Lung (tissue), 12 donors: ENCODE measurements around the gene RSPH9. TPM values are rescaled to one million over a fixed set of nuclear protein-coding genes. Genes with fewer than 3 reads are reported as not detected.

Experiments used
- ATAC-seq: fragments of 200-7000 bp; cut with Tn5 transposase; one replicate; pipeline ENCODE4 v1.9.1; 2020; ENCODE audit warnings: moderate number of reproducible peaks; ENCODE audit not compliant: insufficient read depth, low FRiP score
- DNase-seq, 3 donors: peaks; one replicate each; pipeline ENCODE4 v3.0.0-alpha.2; 2013 to 2017
- H3K27ac ChIP-seq, 2 donors: one replicate each; pipeline ENCODE4 v1.5.1; 2013; ENCODE audit warnings: mild to moderate bottlenecking in 2 of 2, moderate library complexity in 2 of 2, control low read depth in 1 of 2, inconsistent platforms in 1 of 2, low read depth in 1 of 2, low read length in 1 of 2
- H3K27me3 ChIP-seq, 3 donors: one replicate each; pipeline ENCODE4 v1.5.1; 2013; ENCODE audit warnings: low read length in 2 of 3; ENCODE audit not compliant: control insufficient read depth in 3 of 3, insufficient read depth in 3 of 3
- H3K36me3 ChIP-seq, 4 donors: one replicate each; pipeline ENCODE4 v1.5.1; 2013; ENCODE audit warnings: low read length in 4 of 4, mild to moderate bottlenecking in 1 of 4, moderate library complexity in 1 of 4; ENCODE audit not compliant: control insufficient read depth in 4 of 4, insufficient read depth in 4 of 4
- H3K4me1 ChIP-seq, 5 donors: one replicate each; pipeline ENCODE4 v1.5.1; 2013; ENCODE audit warnings: low read length in 5 of 5, mild to moderate bottlenecking in 2 of 5, moderate library complexity in 1 of 5; ENCODE audit not compliant: control insufficient read depth in 5 of 5, insufficient read depth in 5 of 5
- H3K4me3 ChIP-seq: one replicate; pipeline ENCODE4 v1.5.1; 2013; ENCODE audit warnings: mild to moderate bottlenecking, control low read depth, moderate library complexity
- H3K9ac ChIP-seq, 2 donors: one replicate each; pipeline ENCODE4 v1.5.1; 2013; ENCODE audit warnings: low read length in 2 of 2, control low read depth in 1 of 2; ENCODE audit not compliant: insufficient read depth in 1 of 2
- H3K9me3 ChIP-seq, 4 donors: one replicate each; pipeline ENCODE4 v1.5.1; 2013; ENCODE audit warnings: low read length in 3 of 4, mild to moderate bottlenecking in 1 of 4, moderate library complexity in 1 of 4; ENCODE audit not compliant: control insufficient read depth in 4 of 4, insufficient read depth in 3 of 4
- WGBS, 2 donors: extraction: QIAGEN DNeasy Blood & Tissue Kit; methylation state at CpG; one replicate each; pipeline ENCODE4 v1.1.7; 2013; 5-methylcytosine and 5-hydroxymethylcytosine counted together
- polyA plus RNA-seq, 2 donors: library from polyadenylated mRNA; stranded (reverse); fragments of 200-250 nt; gene quantifications; one replicate each; pipeline ENCODE4 v1.2.1, GENCODE V29; 2013
- total RNA-seq, 2 donors: library from RNA; depleted of rRNA in 1 of 2; stranded (reverse); fragments of >200 nt in 1 of 2; gene quantifications; one replicate each; pipeline ENCODE4 v1.2.1, GENCODE V29; 2014 to 2021
- TF ChIP-seq, protein P1 (sequence below): IDR thresholded peaks from 2 replicates; pipeline ENCODE4 v1.5.1; 2012; ENCODE audit warnings: mild to moderate bottlenecking; ENCODE audit errors: control extremely low read depth, extremely low read depth
- donor health status: control.
- donor health status: control.
- donor health status: Bipolar disorder and iron deficiency.
- donor health status: healthy.
- donor health status: DM: yes; HTN: yes; CAD: no.

RSPH9 gene
- total and polyA plus RNA-seq, 4 donors, result 1.7 to 6.4 (median 4.6) TPM

DNA sequence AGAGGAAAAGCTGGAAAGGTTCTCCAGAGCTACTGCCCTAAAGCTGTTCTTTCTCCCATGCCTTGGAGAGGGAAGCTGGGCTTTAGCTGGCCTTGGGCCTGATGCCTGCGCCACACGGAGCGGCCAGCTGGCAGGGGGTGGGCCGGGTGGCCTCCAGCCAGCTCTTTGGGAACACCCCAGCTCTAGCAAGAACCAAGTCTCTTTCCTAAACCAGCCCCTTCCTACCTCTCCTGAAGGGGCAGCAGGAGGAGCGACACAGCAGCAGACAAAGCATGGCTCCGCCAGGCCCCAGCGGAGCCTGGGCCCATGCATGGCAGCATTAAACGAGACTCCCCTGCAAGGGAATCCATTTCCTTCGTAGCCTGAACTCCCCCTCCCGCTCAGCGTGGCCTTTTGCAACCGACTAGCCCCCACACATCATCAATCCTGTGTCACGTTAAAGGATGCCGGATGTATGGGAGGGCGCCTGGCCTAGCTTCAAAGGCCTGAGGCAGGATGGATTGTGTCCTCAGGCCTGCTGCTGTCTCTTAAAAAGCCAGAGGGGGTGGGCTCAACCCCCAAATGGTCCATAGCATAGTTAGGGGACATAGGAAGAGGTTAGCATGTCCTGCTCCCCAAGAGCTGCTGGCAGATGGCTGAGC is 28.7 kb downstream of the RSPH9 start:
- peaks cover 27 to 58% (median 35%) of the 10 kb centered on the region in 4 donors for H3K36me3 ChIP-seq
- ATAC-seq, result no peak
- peaks cover 0 to 63% (median 28%) of the 10 kb centered on the region in 5 donors for H3K4me1 ChIP-seq
- no peaks in the 10 kb centered on the region for H3K27me3 ChIP-seq
- H3K27ac ChIP-seq, result peak overlapping the region in 1 of 2 donors; percentile 18
- DNase-seq, result peak; percentile 98 to 100 (median 100)
- no peaks in the 10 kb centered on the region for H3K9me3 ChIP-seq
- H3K4me3 ChIP-seq, result no peak overlapping the region
- WGBS, 2 donors, result 77 to 87% methylated on average over 15 of the region's 15 CpGs
- H3K9ac ChIP-seq, result no peak overlapping the region
- TF ChIP-seq, protein P1, sequence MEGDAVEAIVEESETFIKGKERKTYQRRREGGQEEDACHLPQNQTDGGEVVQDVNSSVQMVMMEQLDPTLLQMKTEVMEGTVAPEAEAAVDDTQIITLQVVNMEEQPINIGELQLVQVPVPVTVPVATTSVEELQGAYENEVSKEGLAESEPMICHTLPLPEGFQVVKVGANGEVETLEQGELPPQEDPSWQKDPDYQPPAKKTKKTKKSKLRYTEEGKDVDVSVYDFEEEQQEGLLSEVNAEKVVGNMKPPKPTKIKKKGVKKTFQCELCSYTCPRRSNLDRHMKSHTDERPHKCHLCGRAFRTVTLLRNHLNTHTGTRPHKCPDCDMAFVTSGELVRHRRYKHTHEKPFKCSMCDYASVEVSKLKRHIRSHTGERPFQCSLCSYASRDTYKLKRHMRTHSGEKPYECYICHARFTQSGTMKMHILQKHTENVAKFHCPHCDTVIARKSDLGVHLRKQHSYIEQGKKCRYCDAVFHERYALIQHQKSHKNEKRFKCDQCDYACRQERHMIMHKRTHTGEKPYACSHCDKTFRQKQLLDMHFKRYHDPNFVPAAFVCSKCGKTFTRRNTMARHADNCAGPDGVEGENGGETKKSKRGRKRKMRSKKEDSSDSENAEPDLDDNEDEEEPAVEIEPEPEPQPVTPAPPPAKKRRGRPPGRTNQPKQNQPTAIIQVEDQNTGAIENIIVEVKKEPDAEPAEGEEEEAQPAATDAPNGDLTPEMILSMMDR, result no peak

DNA sequence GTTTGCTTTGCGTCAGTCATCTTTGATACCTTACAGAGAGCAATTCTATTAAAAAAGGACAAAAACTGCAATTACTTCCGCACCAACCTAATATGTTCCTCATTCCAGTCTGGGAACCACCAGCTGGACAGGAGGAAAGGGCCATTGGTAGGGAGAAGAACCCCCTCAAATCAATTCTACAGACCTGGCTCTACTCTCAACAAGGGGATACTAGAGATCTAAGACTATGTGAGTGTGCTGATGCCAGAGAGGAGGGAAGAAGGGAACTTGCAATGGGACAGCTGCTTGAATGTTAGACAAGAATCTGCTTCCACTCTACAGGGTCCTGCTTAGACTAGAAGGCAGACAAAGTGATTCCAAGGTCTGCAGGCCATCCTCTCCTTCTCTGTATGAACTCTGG is 29.5 kb downstream of the RSPH9 start:
- Histone ChIP-seq H3K9ac (no peak overlapping the region), H3K27me3 (no peaks in the 10 kb centered on the region), H3K36me3 (peaks cover 27 to 60% (median 37%) of the 10 kb centered on the region in 4 donors), H3K27ac (peak overlapping the region in 1 of 2 donors; percentile 18), H3K4me1 (peaks cover 0 to 56% (median 23%) of the 10 kb centered on the region in 5 donors), H3K9me3 (no peaks in the 10 kb centered on the region), H3K4me3 (no peak overlapping the region)
- DNase-seq (peak in 2 of 3 donors; percentile 59 to 71), ATAC-seq (no peak)
- 96 to 97% methylated on average over 2 of the region's 2 CpGs for WGBS, 2 donors
- TF ChIP-seq, protein P1, result no peak

DNA sequence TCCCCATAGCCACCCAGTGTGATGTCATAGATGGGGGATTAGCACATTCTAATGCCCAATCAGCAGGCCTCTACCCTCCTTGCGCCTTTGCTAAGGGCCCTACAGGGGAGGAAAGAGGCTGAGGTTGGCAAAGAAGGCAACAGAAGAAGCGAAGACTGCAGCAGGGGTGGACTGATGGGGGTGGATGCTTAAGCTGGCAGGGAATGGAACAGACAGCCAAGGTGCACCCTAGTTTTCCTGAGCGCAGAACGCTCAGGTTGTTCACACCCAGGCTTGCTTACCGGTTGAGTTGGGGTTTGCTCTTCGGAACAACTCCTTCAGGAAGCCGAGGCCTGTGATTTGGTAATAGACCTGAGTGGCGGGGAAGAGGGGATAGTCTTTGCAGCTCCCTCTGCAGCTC is 30.1 kb downstream of the RSPH9 start:
- Histone ChIP-seq H3K9ac (no peak overlapping the region), H3K27me3 (no peaks in the 10 kb centered on the region), H3K4me3 (no peak overlapping the region), H3K4me1 (peaks cover 0 to 50% (median 23%) of the 10 kb centered on the region in 5 donors), H3K27ac (no peak overlapping the region), H3K9me3 (no peaks in the 10 kb centered on the region), H3K36me3 (peaks cover 27 to 64% (median 41%) of the 10 kb centered on the region in 4 donors)
- TF ChIP-seq, protein P1, result no peak
- ATAC-seq, result no peak
- WGBS, 2 donors, result 96 to 97% methylated on average over 8 of the region's 8 CpGs
- no peak for DNase-seq
